ENCODE results near the gene ZFP28. TPM values are rescaled to one million over a fixed set of nuclear protein-coding genes. Genes with fewer than 3 reads are reported as not detected.

The ZFP28 gene
- total RNA-seq, result 1.8 and 4.1 TPM in 2 replicates

- Mint-ChIP-seq H3K27ac (peak within 1 kb of the TSS; percentile 91), H3K4me3 (peak within 1 kb of the TSS; percentile 86), H3K36me3 (ENCODE audit: low read depth) (peaks cover 33% of the 10 kb centered on the region), H3K9me3 (peaks cover 36% of the 10 kb centered on the region), H3K4me1 (peaks cover 8% of the 10 kb centered on the region), H3K27me3 (no peaks in the 10 kb centered on the region)
- intact Hi-C loops (cut with micrococcal nuclease), result loop anchor here (1.0 to 2.0 kb wide), 2 partner anchors 28 to 56 kb away; partner anchors contain the start of genes ZNF470 and ZNF71
- no peak for DNase-seq
Measured at GRCh38 chr19:56538761-56539263, at the start of gene ZFP28. TSS of gene ZFP28 (plus strand) at chr19:56538948. CDS start at chr19:56539019, 71 bp downstream.

GRCh38 chr19:56491399-56491798 is 47.3 kb upstream of the ZFP28 start:
- no peaks in the 10 kb centered on the region for H3K4me1 Mint-ChIP-seq
- H3K9me3 Mint-ChIP-seq, result peaks cover 22% of the 10 kb centered on the region
- no peak overlapping the region for H3K4me3 Mint-ChIP-seq
- no peaks in the 10 kb centered on the region for H3K36me3 Mint-ChIP-seq (ENCODE audit: low read depth)
- DNase-seq, result no peak
- no peak overlapping the region for H3K27ac Mint-ChIP-seq
- H3K27me3 Mint-ChIP-seq, result no peaks in the 10 kb centered on the region
- intact Hi-C loops (cut with micrococcal nuclease), result no loop called here

- no peak for DNase-seq
- Mint-ChIP-seq H3K36me3 (ENCODE audit: low read depth) (no peaks in the 10 kb centered on the region), H3K27ac (no peak overlapping the region), H3K9me3 (peaks cover 13% of the 10 kb centered on the region), H3K4me1 (no peaks in the 10 kb centered on the region), H3K4me3 (no peak overlapping the region), H3K27me3 (no peaks in the 10 kb centered on the region)
- intact Hi-C loops (cut with micrococcal nuclease), result no loop called here
Measured at GRCh38 chr19:56504581-56504980, 34.2 kb upstream of the ZFP28 start.

- Mint-ChIP-seq H3K27ac (peak within 1 kb of the TSS; percentile 82), H3K4me3 (no peak within 1 kb of the TSS), H3K27me3 (no peaks in the 10 kb centered on the region), H3K36me3 (ENCODE audit: low read depth) (no peaks in the 10 kb centered on the region), H3K9me3 (peaks cover 10% of the 10 kb centered on the region), H3K4me1 (no peaks in the 10 kb centered on the region)
- peak; percentile 83 for DNase-seq
- intact Hi-C loops (cut with micrococcal nuclease), result no loop called here
Measured at GRCh38 chr19:56507446-56508289, 31.1 kb upstream of the ZFP28 start, which contains the start of gene ZNF471. TSS of gene ZNF471 (plus strand) at chr19:56507855. CDS start at chr19:56511572, 3,717 bp downstream.

- no peak overlapping the region for H3K4me3 Mint-ChIP-seq
- intact Hi-C loops (cut with micrococcal nuclease), result no loop called here
- no peaks in the 10 kb centered on the region for H3K36me3 Mint-ChIP-seq (ENCODE audit: low read depth)
- H3K27ac Mint-ChIP-seq, result no peak overlapping the region
- no peaks in the 10 kb centered on the region for H3K27me3 Mint-ChIP-seq
- no peak for DNase-seq
- H3K4me1 Mint-ChIP-seq, result no peaks in the 10 kb centered on the region
- H3K9me3 Mint-ChIP-seq, result peaks cover 6% of the 10 kb centered on the region
Measured at GRCh38 chr19:56508290-56508778, 30.4 kb upstream of the ZFP28 start.

- no peak for DNase-seq
Measured at GRCh38 chr19:56525214-56525860, 13.4 kb upstream of the ZFP28 start.

GRCh38 chr19:56537442-56537841 is 1.3 kb upstream of the ZFP28 start:
- DNase-seq, result no peak
- intact Hi-C loops (cut with micrococcal nuclease), result no loop called here
- no peaks in the 10 kb centered on the region for H3K27me3 Mint-ChIP-seq
- H3K9me3 Mint-ChIP-seq, result peaks cover 39% of the 10 kb centered on the region
- peak overlapping the region; percentile 86 for H3K4me3 Mint-ChIP-seq
- no peak overlapping the region for H3K27ac Mint-ChIP-seq
- H3K4me1 Mint-ChIP-seq, result peaks cover 8% of the 10 kb centered on the region
- peaks cover 28% of the 10 kb centered on the region for H3K36me3 Mint-ChIP-seq (ENCODE audit: low read depth)

More at GRCh38 chr19:56525214-56525860, 13.4 kb upstream of the ZFP28 start:
- H3K27me3 Mint-ChIP-seq, result no peaks in the 10 kb centered on the region
- peaks cover 5% of the 10 kb centered on the region for H3K36me3 Mint-ChIP-seq (ENCODE audit: low read depth)
- H3K4me3 Mint-ChIP-seq, result no peak overlapping the region
- H3K27ac Mint-ChIP-seq, result no peak overlapping the region
- no peaks in the 10 kb centered on the region for H3K4me1 Mint-ChIP-seq
- intact Hi-C loops (cut with micrococcal nuclease), result no loop called here
- peaks cover 23% of the 10 kb centered on the region for H3K9me3 Mint-ChIP-seq

- DNase-seq, result peak; percentile 95
- Mint-ChIP-seq H3K4me3 (peak overlapping the region; percentile 86), H3K27me3 (no peaks in the 10 kb centered on the region), H3K4me1 (peaks cover 8% of the 10 kb centered on the region), H3K27ac (peak overlapping the region; percentile 91), H3K9me3 (peaks cover 36% of the 10 kb centered on the region), H3K36me3 (ENCODE audit: low read depth) (peaks cover 30% of the 10 kb centered on the region)
- intact Hi-C loops (cut with micrococcal nuclease), result loop anchor here (1.0 to 2.0 kb wide), 2 partner anchors 29 to 56 kb away; partner anchors contain the start of genes ZNF470 and ZNF71
Measured at GRCh38 chr19:56538254-56538760, 441 bp upstream of the ZFP28 start.

- peaks cover 4% of the 10 kb centered on the region for H3K4me1 Mint-ChIP-seq
- intact Hi-C loops (cut with micrococcal nuclease), result no loop called here
- no peak for DNase-seq
- no peak overlapping the region for H3K4me3 Mint-ChIP-seq
- peaks cover 32% of the 10 kb centered on the region for H3K9me3 Mint-ChIP-seq
- peaks cover 45% of the 10 kb centered on the region for H3K36me3 Mint-ChIP-seq (ENCODE audit: low read depth)
- H3K27me3 Mint-ChIP-seq, result no peaks in the 10 kb centered on the region
- no peak overlapping the region for H3K27ac Mint-ChIP-seq
Measured at GRCh38 chr19:56543776-56544175, 5.0 kb downstream of the ZFP28 start.

GRCh38 chr19:56547535-56547934 is 8.8 kb downstream of the ZFP28 start:
- no peaks in the 10 kb centered on the region for H3K4me1 Mint-ChIP-seq
- peaks cover 22% of the 10 kb centered on the region for H3K9me3 Mint-ChIP-seq

GRCh38 chr19:56554272-56554869 is 15.6 kb downstream of the ZFP28 start:
- Mint-ChIP-seq H3K4me3 (no peak overlapping the region), H3K36me3 (ENCODE audit: low read depth) (peaks cover 30% of the 10 kb centered on the region), H3K27ac (no peak overlapping the region), H3K9me3 (peaks cover 32% of the 10 kb centered on the region), H3K27me3 (no peaks in the 10 kb centered on the region), H3K4me1 (no peaks in the 10 kb centered on the region)
- intact Hi-C loops (cut with micrococcal nuclease), result no loop called here
- DNase-seq, result no peak

More at GRCh38 chr19:56547535-56547934, 8.8 kb downstream of the ZFP28 start:
- H3K27ac Mint-ChIP-seq, result no peak overlapping the region
- intact Hi-C loops (cut with micrococcal nuclease), result no loop called here
- no peak for DNase-seq
- H3K4me3 Mint-ChIP-seq, result no peak overlapping the region
- H3K27me3 Mint-ChIP-seq, result no peaks in the 10 kb centered on the region
- H3K36me3 Mint-ChIP-seq (ENCODE audit: low read depth), result peaks cover 43% of the 10 kb centered on the region

- peaks cover 14% of the 10 kb centered on the region for H3K36me3 Mint-ChIP-seq (ENCODE audit: low read depth)
- no peak overlapping the region for H3K4me3 Mint-ChIP-seq
- peaks cover 46% of the 10 kb centered on the region for H3K9me3 Mint-ChIP-seq
- no peak overlapping the region for H3K27ac Mint-ChIP-seq
- DNase-seq, result no peak
- peaks cover 5% of the 10 kb centered on the region for H3K4me1 Mint-ChIP-seq
- no peaks in the 10 kb centered on the region for H3K27me3 Mint-ChIP-seq
- intact Hi-C loops (cut with micrococcal nuclease), result no loop called here
Measured at GRCh38 chr19:56562766-56563165, 24.0 kb downstream of the ZFP28 start.

GRCh38 chr19:56566904-56567273 is 28.1 kb downstream of the ZFP28 start:
- Mint-ChIP-seq H3K9me3 (peaks cover 48% of the 10 kb centered on the region), H3K4me1 (peaks cover 7% of the 10 kb centered on the region), H3K27ac (peak overlapping the region; percentile 90), H3K4me3 (peak overlapping the region; percentile 97), H3K36me3 (ENCODE audit: low read depth) (peaks cover 41% of the 10 kb centered on the region), H3K27me3 (no peaks in the 10 kb centered on the region)
- no peak for DNase-seq
- intact Hi-C loops (cut with micrococcal nuclease), result loop anchor here (1.0 to 2.0 kb wide), 3 partner anchors 28 to 162 kb away; partner anchors contain the start of genes ZFP28, ZNF583 and ZNF71
